Keratinocyte (primary cell): Measurements from ENCODE around the gene RNF166. TPM values are rescaled to one million over a fixed set of nuclear protein-coding genes. Genes with fewer than 3 reads are reported as not detected.
A peak's percentile ranks its signal among the peaks of the same experiment; 100 is the strongest.

Experiments used
- DNase-seq: peaks from one replicate; pipeline ENCODE4 v3.0.0-alpha.2; 2011; ENCODE audit warnings: low read depth, missing footprints, low spot score
- FAIRE-seq: peaks from 2 replicates; lab custom pipeline; 2011; peaks lifted over from hg19 to GRCh38; lab: Jason Lieb, UNC
- H2AFZ ChIP-seq: 2 replicates; pipeline ENCODE4 v1.6.0; 2012; ENCODE audit warnings: low read length, control low read depth, inconsistent platforms; ENCODE audit not compliant: control insufficient read depth
- H3K27ac ChIP-seq: 2 replicates; pipeline ENCODE4 v1.5.1; 2011; ENCODE audit warnings: low read length; ENCODE audit not compliant: control insufficient read depth, insufficient read depth
- H3K27me3 ChIP-seq: 3 replicates; pipeline ENCODE4 v1.6.0; 2011; ENCODE audit warnings: low read length; ENCODE audit not compliant: control insufficient read depth, insufficient read depth; ENCODE audit errors: extremely low read depth
- H3K36me3 ChIP-seq, 2 experiments: 2 replicates in 1 of 2; 3 replicates in 1 of 2; pipeline ENCODE4 v1.5.1; 2011; ENCODE audit warnings: low read length in 2 of 2, mild to moderate bottlenecking in 1 of 2; ENCODE audit not compliant: control insufficient read depth in 2 of 2, insufficient read depth in 2 of 2; ENCODE audit errors: extremely low read depth in 1 of 2
- H3K4me1 ChIP-seq: 3 replicates; pipeline ENCODE4 v1.5.1; 2011; ENCODE audit warnings: low read length; ENCODE audit not compliant: control insufficient read depth, insufficient read depth; ENCODE audit errors: extremely low read depth
- H3K4me2 ChIP-seq: 3 replicates; pipeline ENCODE4 v1.6.0; 2011; ENCODE audit warnings: low read depth, low read length; ENCODE audit not compliant: control insufficient read depth, insufficient read depth; ENCODE audit errors: extremely low read depth
- H3K4me3 ChIP-seq, 3 experiments: fragments of 200-600 bp in 1 of 3; sonication (generic) in 1 of 3; 2 replicates in 2 of 3; 3 replicates in 1 of 3; pipeline ENCODE4 v1.5.1; 2011 to 2016; ENCODE audit warnings: low read length in 3 of 3, mild to moderate bottlenecking in 3 of 3, control low read depth in 2 of 3, inconsistent platforms in 1 of 3, low read depth in 1 of 3, mixed read lengths in 1 of 3, mixed run types in 1 of 3, moderate library complexity in 1 of 3; ENCODE audit not compliant: control insufficient read depth in 2 of 3, insufficient read depth in 2 of 3; ENCODE audit errors: extremely low read depth in 1 of 3
- H3K79me2 ChIP-seq: 2 replicates; pipeline ENCODE4 v1.6.0; 2012; ENCODE audit warnings: low read length; ENCODE audit not compliant: control insufficient read depth, insufficient read depth
- H3K9ac ChIP-seq: 3 replicates; pipeline ENCODE4 v1.6.0; 2011; ENCODE audit warnings: low read length; ENCODE audit not compliant: control insufficient read depth, insufficient read depth; ENCODE audit errors: extremely low read depth
- H3K9me1 ChIP-seq: 3 replicates; pipeline ENCODE4 v1.6.0; 2011; ENCODE audit warnings: low read length; ENCODE audit not compliant: control insufficient read depth, insufficient read depth; ENCODE audit errors: extremely low read depth
- H3K9me3 ChIP-seq: 2 replicates; pipeline ENCODE4 v1.5.1; 2012; ENCODE audit warnings: low read depth, low read length; ENCODE audit not compliant: control insufficient read depth
- H4K20me1 ChIP-seq: 3 replicates; pipeline ENCODE4 v1.6.0; 2011; ENCODE audit warnings: low read length; ENCODE audit not compliant: control insufficient read depth, insufficient read depth; ENCODE audit errors: extremely low read depth
- CTCF ChIP-seq, 3 experiments: IDR thresholded peaks in 1 of 3; conservative IDR thresholded peaks in 1 of 3; optimal IDR thresholded peaks in 1 of 3; 2 replicates in 2 of 3; 3 replicates in 1 of 3; pipeline versions ENCODE3 to v1.5.1; 2011; ENCODE audit warnings: low read length in 3 of 3, mild to moderate bottlenecking in 3 of 3, moderate library complexity in 2 of 3, control low read depth in 1 of 3, inconsistent platforms in 1 of 3; ENCODE audit not compliant: insufficient read depth in 2 of 3; ENCODE audit errors: extremely low read depth in 1 of 3
- EZH2 ChIP-seq: IDR thresholded peaks from one replicate; pipeline ENCODE4 v1.6.1; 2012; ENCODE audit warnings: inconsistent platforms, mild to moderate bottlenecking, low read length, moderate library complexity
- dilution Hi-C: fragments of 300-500 bp; cut with MboI; formaldehyde crosslinking; loops from one replicate; pipeline ENCODE4 v1.7.0; 2020; ENCODE audit warnings: low sequenced_read_pairs; ENCODE audit not compliant: extremely low pct_ligation_motif_present
- polyA plus RNA-seq, 5 experiments: library from polyadenylated mRNA; depleted of rRNA in 3 of 5; stranded (reverse) in 3 of 5; stranded (forward) in 1 of 5; unstranded in 1 of 5; fragments of >200 nt; gene quantifications; 1 replicate in 1 of 5; 2 replicates in 3 of 5; 3 replicates in 1 of 5; pipeline versions ENCODE4 v1.2.1 to v1.2.3, GENCODE V29; 2011 to 2012; ENCODE audit warnings: missing spikeins in 2 of 5, low read depth in 1 of 5, low replicate concordance in 1 of 5

Gene RNF166
- polyA plus RNA-seq, 1 donor (not counting 4 experiments of a cell fraction or from before 2014, with no cell fraction given) = 3.4 TPM

GRCh38 chr16:88738151-88739084 is 32.2 kb upstream of the RNF166 start:
- no peak overlapping the region for H3K27ac ChIP-seq
- no peak overlapping the region for H3K4me3 ChIP-seq
- H4K20me1 ChIP-seq = peaks cover 23% of the 10 kb centered on the region
- no peaks in the 10 kb centered on the region for H3K9me3 ChIP-seq
- no peaks in the 10 kb centered on the region for H3K27me3 ChIP-seq
- peaks cover 10% of the 10 kb centered on the region for H3K79me2 ChIP-seq
- dilution Hi-C loops = no loop called here
- TF ChIP-seq EZH2 = no peak
- no peak for TF ChIP-seq CTCF (optimal IDR thresholded peaks at IDR 0.05 in 1 of 3, IDR thresholded peaks at IDR 0.05 in 1 of 3, conservative IDR thresholded peaks at IDR 0.05 in 1 of 3; ENCODE audit: extremely low read depth in 1 of 3, insufficient read depth in 2 of 3, low read length in 3 of 3)
- H3K9me1 ChIP-seq = peaks cover 2% of the 10 kb centered on the region
- no peak overlapping the region for H2AFZ ChIP-seq
- peaks cover 10% of the 10 kb centered on the region for H3K4me1 ChIP-seq
- peaks cover 40 to 41% of the 10 kb centered on the region in 2 experiments for H3K36me3 ChIP-seq
- no peak for FAIRE-seq
- no peak for DNase-seq
- no peak overlapping the region for H3K4me2 ChIP-seq
- H3K9ac ChIP-seq = no peak overlapping the region

GRCh38 chr16:88737298-88738150 is 31.3 kb upstream of the RNF166 start:
- no peak overlapping the region for H3K4me3 ChIP-seq
- no peaks in the 10 kb centered on the region for H3K27me3 ChIP-seq
- no peaks in the 10 kb centered on the region for H3K9me3 ChIP-seq
- no peak overlapping the region for H3K4me2 ChIP-seq
- dilution Hi-C loops = no loop called here
- peaks cover 10% of the 10 kb centered on the region for H3K4me1 ChIP-seq
- H3K79me2 ChIP-seq = peaks cover 2% of the 10 kb centered on the region
- peaks cover 35 to 37% of the 10 kb centered on the region in 2 experiments for H3K36me3 ChIP-seq
- peak; percentile 70 to 97 (median 94) for TF ChIP-seq CTCF (optimal IDR thresholded peaks at IDR 0.05 in 1 of 3, IDR thresholded peaks at IDR 0.05 in 1 of 3, conservative IDR thresholded peaks at IDR 0.05 in 1 of 3; ENCODE audit: extremely low read depth in 1 of 3, insufficient read depth in 2 of 3, low read length in 3 of 3)
- TF ChIP-seq EZH2 = no peak
- H2AFZ ChIP-seq = no peak overlapping the region
- no peak overlapping the region for H3K9ac ChIP-seq
- H4K20me1 ChIP-seq = peaks cover 15% of the 10 kb centered on the region
- FAIRE-seq (no peak), DNase-seq (peak; percentile 11)
- no peak overlapping the region for H3K27ac ChIP-seq
- H3K9me1 ChIP-seq = peaks cover 2% of the 10 kb centered on the region
